HG03565 (cell line): ENCODE results near the gene C11orf58.

ENCODE experiments used
- ATAC-seq: cut with Tn5 transposase; IDR thresholded peaks from one replicate; pipeline ENCODE4 v1.9.1; 2021; ENCODE audit warnings: mild to moderate bottlenecking, moderate library complexity; ENCODE audit not compliant: unreplicated experiment

Gene C11orf58

GRCh38 chr11:16767957-16768356 lies 29.5 kb downstream of the C11orf58 start:
- ATAC-seq = no peak

DNA sequence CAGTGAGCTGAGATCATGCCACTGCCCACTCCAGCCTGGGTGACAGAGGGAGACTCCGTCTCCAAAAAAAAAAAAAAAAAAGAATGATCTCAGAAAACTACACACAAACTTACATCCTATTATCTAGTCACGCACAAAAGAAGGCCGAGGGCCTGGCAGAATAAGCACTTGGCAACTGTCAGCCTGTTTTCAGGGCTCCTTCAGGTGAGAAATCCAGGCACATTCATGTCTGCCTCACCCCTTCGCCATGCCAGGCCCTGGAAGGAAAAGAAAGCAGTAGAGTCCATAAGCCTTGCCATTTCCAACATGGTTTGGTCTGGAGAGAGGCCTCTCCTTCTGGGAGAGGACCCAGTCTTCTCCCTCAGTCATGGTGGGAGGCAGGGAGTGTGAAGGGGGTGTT lies 30.9 kb downstream of the C11orf58 start:
- ATAC-seq = no peak

DNA sequence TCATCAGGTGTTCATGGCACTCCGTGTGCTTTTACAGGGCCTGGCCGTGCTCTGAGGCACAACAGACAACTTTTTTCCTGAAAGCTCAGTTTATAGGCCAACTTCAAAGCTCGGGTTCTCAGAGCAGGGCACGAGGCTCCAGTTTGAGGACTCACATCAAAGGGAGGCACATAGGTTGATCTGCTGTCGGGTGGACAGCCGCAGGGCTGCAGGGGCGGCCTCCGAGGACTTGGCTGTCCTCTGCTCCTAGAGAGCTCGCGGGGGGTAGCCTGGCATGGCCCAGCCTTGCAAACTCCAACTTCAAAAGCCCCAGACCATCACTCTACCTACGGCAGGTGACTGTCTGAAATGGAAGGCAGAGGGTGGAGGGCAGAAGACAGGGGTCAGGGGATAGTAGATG lies 31.6 kb downstream of the C11orf58 start:
- ATAC-seq = no peak

- ATAC-seq = no peak
Observed at GRCh38 chr11:16771350-16772140, 33.1 kb downstream of the C11orf58 start.

GRCh38 chr11:16772141-16772512 lies 33.7 kb downstream of the C11orf58 start:
- ATAC-seq = no peak

DNA sequence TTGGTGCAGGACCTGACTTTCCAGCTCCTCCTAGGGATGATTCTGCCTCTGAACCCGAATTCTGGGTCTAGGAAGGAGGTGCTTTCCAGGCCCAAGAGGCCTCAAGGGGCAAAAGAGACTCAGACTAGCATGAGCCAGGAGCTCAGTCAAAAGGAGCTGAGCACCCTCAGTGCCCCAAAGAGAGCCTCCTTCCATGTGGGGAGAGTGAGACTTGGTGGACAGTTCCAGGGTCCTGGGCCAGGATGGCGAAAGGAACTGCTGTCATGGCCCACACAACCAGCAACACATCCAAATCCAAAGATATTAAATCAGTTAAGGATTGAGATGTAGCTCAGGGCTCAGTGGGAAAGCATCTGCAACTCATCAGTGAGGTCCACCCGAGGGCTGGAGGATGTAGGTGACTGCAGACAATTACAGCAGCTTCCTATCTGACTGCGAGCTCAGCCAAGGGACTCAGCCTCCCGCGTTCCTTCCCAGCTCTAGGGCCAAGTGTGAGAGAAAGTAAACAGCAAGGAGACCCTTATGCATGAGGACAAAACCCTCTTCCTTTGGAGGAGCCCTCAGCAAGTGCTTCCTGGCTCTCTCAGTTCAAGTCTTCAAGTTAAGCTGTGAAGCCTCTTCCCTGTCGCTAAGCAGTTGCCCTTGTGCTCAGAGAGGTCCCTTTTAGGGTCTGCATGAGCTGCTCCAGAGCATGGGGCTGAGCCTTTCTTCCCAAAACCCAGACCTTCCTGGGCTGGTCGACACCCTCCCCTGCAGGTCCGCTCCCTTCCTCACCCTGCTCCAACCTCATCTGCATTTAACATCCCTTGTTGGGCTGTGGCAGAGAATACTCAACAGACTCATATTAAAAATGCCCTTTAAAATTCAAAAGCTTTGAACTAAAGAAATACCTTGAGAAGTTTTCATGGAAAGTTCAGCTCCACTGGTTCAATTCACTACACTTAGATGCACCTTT lies 35.8 kb downstream of the C11orf58 start:
- ATAC-seq = no peak

DNA sequence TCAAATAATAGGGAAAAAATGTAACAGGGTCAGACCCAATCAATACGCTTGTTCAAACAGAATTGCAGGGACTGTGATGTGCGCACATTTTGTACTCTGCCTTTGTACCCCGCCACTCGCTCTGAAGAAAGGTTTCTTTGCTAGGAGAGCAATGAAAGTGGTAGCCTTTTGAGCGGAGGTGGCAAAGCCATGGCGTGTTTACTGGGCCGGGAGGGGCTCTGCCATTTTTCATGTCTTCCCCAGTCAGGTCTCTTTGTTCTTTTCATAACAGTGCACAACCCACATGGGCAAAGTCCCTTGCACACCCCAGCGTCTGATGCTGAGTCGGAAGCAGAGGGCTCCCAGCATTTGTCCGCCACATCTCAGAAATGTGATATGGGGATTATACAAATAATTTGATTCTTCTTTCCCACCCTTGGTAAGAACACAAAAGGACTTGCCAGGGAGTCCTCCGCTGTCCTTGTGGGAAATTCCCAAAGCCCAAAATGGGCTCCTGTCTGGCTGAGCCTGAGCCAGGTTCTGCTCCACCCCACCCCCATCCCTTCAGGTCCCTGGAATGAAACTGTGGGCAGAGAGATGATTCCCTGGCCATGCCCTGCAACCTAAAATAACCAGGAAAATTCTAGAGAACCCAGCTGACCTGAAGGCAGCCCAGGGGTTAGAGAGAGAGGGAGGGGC lies 36.6 kb downstream of the C11orf58 start:
- ATAC-seq = no peak

GRCh38 chr11:16775614-16776283 lies 37.3 kb downstream of the C11orf58 start:
- ATAC-seq = no peak

DNA sequence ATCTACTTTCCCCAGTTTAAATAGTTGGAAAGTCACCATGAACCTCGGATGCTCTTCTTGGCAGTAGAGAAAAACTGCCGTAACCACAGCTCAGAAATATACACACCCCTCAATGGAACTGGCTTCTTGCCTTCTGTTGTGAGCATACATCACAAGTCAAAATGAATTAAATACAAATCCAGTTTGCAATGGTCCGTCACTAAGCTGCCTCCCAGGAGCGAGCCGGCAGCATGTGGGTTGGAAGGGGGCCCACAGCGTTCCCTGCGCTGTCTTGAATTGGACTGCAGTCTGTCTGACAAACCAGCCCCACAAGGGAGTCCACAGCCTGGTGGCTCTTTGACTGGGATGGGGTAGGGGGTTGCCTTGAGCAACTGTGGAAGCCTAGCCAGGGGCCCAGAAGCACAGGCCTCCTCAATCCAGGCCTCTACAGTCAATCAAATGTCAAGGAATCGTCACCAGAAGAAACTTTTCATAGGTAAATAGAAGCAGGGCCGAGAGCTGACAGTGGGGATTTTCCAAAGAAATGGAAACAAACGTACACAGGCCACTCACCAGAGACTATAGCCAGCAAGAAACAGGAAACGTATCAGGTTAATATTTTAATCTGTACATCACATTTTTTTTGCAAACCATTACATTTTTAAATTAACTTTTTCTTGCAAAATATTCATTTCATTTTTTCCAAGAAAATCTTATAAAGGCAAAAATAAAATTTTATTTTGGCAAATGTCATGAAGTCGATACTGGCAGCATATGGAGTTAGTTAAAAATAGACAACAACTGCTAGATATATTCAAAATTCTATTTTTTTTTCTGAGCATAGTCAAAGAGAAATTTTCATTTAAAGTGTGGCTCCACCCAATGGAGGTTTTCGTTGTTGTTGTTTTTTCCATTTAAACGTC lies 38.5 kb downstream of the C11orf58 start:
- ATAC-seq = no peak

- ATAC-seq = no peak
Observed at GRCh38 chr11:16777613-16777975, 39.1 kb downstream of the C11orf58 start.

GRCh38 chr11:16778286-16778685 lies 39.8 kb downstream of the C11orf58 start:
- no peak for ATAC-seq

DNA sequence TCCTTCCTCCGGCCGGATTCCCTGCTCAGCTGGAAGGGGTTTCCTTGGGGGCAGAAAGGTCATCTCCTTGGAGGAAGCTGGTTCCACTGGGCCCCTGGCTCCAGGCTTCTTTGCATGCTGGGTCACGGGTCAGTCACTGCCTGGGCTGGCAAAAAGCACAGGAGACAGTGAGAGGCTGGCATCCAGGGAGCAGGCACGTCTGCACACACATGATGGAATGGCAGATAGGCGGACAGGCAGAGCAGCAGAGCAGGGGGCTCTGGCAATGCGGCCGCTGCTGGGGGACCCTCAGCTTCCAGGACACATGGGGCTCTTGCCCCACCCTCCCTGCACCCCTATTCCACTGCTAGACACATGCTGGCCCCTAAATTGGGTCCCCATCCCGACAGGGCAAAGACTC lies 40.4 kb downstream of the C11orf58 start:
- ATAC-seq = no peak

- ATAC-seq = no peak
Observed at GRCh38 chr11:16779436-16779835, 41.0 kb downstream of the C11orf58 start.

- no peak for ATAC-seq
Observed at GRCh38 chr11:16780146-16780545, 41.7 kb downstream of the C11orf58 start.

DNA sequence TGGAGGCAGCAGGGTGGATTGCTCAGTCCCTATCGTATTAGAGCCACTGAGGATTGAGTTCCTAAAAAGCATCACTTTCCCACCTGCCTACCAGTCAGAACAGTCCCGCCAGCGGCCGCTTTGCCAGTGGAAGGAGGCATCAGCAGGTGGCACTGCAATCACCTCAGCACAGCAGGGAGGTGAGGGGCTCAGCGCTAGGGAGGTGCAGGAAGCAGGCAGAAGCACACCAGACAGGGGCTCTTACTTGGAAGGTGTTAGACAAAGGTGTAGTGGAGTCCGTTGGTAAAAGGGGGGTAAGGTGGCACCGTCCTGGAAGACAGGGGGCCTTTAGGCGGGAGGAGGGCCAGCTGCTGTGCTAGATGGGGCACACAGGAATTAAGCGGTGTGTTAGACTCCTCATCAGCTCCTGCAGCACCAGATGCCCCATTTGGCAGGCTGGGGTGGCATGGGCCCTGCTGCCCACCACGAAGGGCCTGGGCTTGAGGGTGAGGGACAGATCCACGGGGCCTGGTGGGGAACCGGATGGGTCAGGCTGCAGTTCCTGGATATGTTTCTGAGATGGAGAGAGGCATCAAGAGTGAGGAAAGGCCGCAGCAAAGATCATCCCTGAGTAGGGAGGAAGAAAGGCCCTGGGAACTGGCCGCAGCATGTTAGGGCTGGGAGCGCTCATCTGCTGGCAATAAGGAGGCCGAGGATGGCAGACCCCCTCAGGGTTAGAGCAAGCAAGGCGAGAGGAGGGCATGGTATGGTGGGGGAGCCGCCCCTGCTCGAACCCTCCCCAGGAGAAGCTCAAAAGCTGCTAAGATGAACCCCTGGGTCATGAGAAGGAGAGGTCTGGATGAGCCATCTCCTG lies 42.5 kb downstream of the C11orf58 start:
- no peak for ATAC-seq

GRCh38 chr11:16781936-16782919 lies 43.8 kb downstream of the C11orf58 start:
- no peak for ATAC-seq

DNA sequence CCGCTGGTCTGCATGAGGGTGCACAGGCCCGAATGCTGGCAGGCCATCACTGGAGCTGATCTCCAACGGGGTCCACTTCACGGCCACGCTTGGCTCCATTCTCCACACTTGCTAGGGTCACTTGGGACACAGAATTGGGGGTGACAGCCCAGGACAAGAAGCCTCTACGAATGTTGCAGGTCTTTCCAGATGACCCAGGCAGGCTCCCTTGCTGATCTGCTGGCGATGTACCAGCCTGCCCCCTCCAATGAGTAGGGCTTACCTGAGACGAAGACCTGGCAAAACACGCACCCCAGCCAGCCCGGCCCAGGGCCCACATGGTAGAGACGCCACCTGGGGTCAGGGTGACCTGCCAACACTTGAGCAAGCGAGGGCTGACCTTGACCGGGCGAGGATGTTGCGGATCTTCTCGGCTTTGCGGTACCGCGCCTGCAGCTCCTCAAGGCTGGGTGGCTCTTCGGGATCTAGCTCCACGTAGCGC lies 44.9 kb downstream of the C11orf58 start:
- no peak for ATAC-seq

GRCh38 chr11:16784097-16784496 lies 45.6 kb downstream of the C11orf58 start:
- no peak for ATAC-seq
